ENCODE results near the gene RBM39. TPM values are rescaled to one million over a fixed set of nuclear protein-coding genes. Genes with fewer than 3 reads are reported as not detected.

The RBM39 gene
- total and polyA plus RNA-seq, 2 of the 13 experiments (the other 11 are each of a cell fraction or from before 2014, with no cell fraction given), result 788 to 920 TPM

GRCh38 chr20:35741892-35742740, at the start of gene RBM39 (continued):
- TF ChIP-seq, protein P1, sequence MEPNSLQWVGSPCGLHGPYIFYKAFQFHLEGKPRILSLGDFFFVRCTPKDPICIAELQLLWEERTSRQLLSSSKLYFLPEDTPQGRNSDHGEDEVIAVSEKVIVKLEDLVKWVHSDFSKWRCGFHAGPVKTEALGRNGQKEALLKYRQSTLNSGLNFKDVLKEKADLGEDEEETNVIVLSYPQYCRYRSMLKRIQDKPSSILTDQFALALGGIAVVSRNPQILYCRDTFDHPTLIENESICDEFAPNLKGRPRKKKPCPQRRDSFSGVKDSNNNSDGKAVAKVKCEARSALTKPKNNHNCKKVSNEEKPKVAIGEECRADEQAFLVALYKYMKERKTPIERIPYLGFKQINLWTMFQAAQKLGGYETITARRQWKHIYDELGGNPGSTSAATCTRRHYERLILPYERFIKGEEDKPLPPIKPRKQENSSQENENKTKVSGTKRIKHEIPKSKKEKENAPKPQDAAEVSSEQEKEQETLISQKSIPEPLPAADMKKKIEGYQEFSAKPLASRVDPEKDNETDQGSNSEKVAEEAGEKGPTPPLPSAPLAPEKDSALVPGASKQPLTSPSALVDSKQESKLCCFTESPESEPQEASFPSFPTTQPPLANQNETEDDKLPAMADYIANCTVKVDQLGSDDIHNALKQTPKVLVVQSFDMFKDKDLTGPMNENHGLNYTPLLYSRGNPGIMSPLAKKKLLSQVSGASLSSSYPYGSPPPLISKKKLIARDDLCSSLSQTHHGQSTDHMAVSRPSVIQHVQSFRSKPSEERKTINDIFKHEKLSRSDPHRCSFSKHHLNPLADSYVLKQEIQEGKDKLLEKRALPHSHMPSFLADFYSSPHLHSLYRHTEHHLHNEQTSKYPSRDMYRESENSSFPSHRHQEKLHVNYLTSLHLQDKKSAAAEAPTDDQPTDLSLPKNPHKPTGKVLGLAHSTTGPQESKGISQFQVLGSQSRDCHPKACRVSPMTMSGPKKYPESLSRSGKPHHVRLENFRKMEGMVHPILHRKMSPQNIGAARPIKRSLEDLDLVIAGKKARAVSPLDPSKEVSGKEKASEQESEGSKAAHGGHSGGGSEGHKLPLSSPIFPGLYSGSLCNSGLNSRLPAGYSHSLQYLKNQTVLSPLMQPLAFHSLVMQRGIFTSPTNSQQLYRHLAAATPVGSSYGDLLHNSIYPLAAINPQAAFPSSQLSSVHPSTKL (CRISPR knock-in tag; IDR thresholded peaks at IDR 0.05), result peak; percentile 88
- TF ChIP-seq SMARCE1 (IDR thresholded peaks at IDR 0.05; ENCODE audit: borderline replicate concordance), result no peak
- peak; percentile 40 for TF ChIP-seq SIX1 (CRISPR knock-in tag; IDR thresholded peaks at IDR 0.05; ENCODE audit: borderline replicate concordance)
- peak; percentile 82 for TF ChIP-seq THRA (CRISPR knock-in tag; IDR thresholded peaks at IDR 0.05; ENCODE audit: borderline replicate concordance)
- TF ChIP-seq, protein P2, sequence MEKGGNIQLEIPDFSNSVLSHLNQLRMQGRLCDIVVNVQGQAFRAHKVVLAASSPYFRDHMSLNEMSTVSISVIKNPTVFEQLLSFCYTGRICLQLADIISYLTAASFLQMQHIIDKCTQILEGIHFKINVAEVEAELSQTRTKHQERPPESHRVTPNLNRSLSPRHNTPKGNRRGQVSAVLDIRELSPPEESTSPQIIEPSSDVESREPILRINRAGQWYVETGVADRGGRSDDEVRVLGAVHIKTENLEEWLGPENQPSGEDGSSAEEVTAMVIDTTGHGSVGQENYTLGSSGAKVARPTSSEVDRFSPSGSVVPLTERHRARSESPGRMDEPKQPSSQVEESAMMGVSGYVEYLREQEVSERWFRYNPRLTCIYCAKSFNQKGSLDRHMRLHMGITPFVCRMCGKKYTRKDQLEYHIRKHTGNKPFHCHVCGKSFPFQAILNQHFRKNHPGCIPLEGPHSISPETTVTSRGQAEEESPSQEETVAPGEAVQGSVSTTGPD (CRISPR knock-in tag; IDR thresholded peaks at IDR 0.05), result peak; percentile 72; the same call in 1 of the 2 replicates
- peak; percentile 81 for TF ChIP-seq ZNF451 (CRISPR knock-in tag; IDR thresholded peaks at IDR 0.05)
- TF ChIP-seq RBM22 (optimal IDR thresholded peaks at IDR 0.05; ENCODE audit: low read length), result peak; percentile 12
- TF ChIP-seq ZNF761 (CRISPR knock-in tag; conservative IDR thresholded peaks at IDR 0.05), result peak; percentile 98
- TF ChIP-seq KLF15 (CRISPR knock-in tag; IDR thresholded peaks at IDR 0.05; ENCODE audit: borderline replicate concordance), result no peak; the same call in 1 of the 2 replicates
- peak; percentile 98 for TF ChIP-seq ZNF431 (CRISPR knock-in tag; IDR thresholded peaks at IDR 0.05; ENCODE audit: borderline replicate concordance, low read depth)
- peak; percentile 97 for TF ChIP-seq NFAT5 (CRISPR knock-in tag; IDR thresholded peaks at IDR 0.05)
- peak; percentile 87 for TF ChIP-seq ATF7 (IDR thresholded peaks at IDR 0.05)
- TF ChIP-seq ATF7 (CRISPR knock-in tag; IDR thresholded peaks at IDR 0.05), result peak; percentile 91
- peak; percentile 99 for TF ChIP-seq NFKB2 (CRISPR knock-in tag; IDR thresholded peaks at IDR 0.05; ENCODE audit: borderline replicate concordance)
- peak; percentile 76; the same call in 1 of the 2 replicates for TF ChIP-seq ZNF775 (CRISPR knock-in tag; IDR thresholded peaks at IDR 0.05; ENCODE audit: borderline replicate concordance)
- peak; percentile 100 for TF ChIP-seq NFRKB (IDR thresholded peaks at IDR 0.05)
